SK-N-SH (cell line): ENCODE measurements around the gene TMCC3.

Experiments used
- ELF1 ChIP-seq: IDR thresholded peaks from 2 replicates; pipeline ENCODE4 v1.4.0; 2012
- POLR2AphosphoS5 ChIP-seq: IDR thresholded peaks from 2 replicates; pipeline ENCODE4 v1.6.1; 2012; ENCODE audit warnings: low read depth, low read length
- RAD21 ChIP-seq: IDR thresholded peaks from 2 replicates; pipeline ENCODE4 v1.6.1; 2012; ENCODE audit warnings: mild to moderate bottlenecking, low read length
- RXRA ChIP-seq: IDR thresholded peaks from 2 replicates; pipeline ENCODE4 v1.4.0; 2012; ENCODE audit warnings: low read depth, mild to moderate bottlenecking, borderline replicate concordance
- SIN3A ChIP-seq: IDR thresholded peaks from 2 replicates; pipeline ENCODE4 v1.6.1; 2012; ENCODE audit warnings: low read depth, mild to moderate bottlenecking, low read length, moderate library complexity, borderline replicate concordance
- TEAD4 ChIP-seq: IDR thresholded peaks from 2 replicates; pipeline ENCODE4 v1.4.0; 2012; ENCODE audit warnings: mild to moderate bottlenecking, borderline replicate concordance; ENCODE audit not compliant: insufficient read depth
- TF ChIP-seq, protein P1 (sequence below): fragments of 200-600 bp; sonication (generic); IDR thresholded peaks from 2 replicates; pipeline ENCODE4 v1.6.1; 2017; ENCODE audit warnings: antibody characterized with exemption, mild to moderate bottlenecking, moderate library complexity
- TF ChIP-seq, protein P2 (sequence below): fragments of 150-350 bp; IDR thresholded peaks from 2 replicates; pipeline ENCODE4 v1.6.1; 2017; ENCODE audit warnings: antibody characterized with exemption, low read length, low read depth, borderline replicate concordance
- TF ChIP-seq, protein P3 (sequence below): IDR thresholded peaks from 2 replicates; pipeline ENCODE4 v1.4.0; 2012; ENCODE audit warnings: low read depth, borderline replicate concordance

- TF ChIP-seq, protein P1, sequence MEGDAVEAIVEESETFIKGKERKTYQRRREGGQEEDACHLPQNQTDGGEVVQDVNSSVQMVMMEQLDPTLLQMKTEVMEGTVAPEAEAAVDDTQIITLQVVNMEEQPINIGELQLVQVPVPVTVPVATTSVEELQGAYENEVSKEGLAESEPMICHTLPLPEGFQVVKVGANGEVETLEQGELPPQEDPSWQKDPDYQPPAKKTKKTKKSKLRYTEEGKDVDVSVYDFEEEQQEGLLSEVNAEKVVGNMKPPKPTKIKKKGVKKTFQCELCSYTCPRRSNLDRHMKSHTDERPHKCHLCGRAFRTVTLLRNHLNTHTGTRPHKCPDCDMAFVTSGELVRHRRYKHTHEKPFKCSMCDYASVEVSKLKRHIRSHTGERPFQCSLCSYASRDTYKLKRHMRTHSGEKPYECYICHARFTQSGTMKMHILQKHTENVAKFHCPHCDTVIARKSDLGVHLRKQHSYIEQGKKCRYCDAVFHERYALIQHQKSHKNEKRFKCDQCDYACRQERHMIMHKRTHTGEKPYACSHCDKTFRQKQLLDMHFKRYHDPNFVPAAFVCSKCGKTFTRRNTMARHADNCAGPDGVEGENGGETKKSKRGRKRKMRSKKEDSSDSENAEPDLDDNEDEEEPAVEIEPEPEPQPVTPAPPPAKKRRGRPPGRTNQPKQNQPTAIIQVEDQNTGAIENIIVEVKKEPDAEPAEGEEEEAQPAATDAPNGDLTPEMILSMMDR, result no peak
- TF ChIP-seq TEAD4 (no peak), SIN3A (no peak), ELF1 (no peak), POLR2AphosphoS5 (no peak), RXRA (no peak), RAD21 (no peak)
- TF ChIP-seq, protein P2, sequence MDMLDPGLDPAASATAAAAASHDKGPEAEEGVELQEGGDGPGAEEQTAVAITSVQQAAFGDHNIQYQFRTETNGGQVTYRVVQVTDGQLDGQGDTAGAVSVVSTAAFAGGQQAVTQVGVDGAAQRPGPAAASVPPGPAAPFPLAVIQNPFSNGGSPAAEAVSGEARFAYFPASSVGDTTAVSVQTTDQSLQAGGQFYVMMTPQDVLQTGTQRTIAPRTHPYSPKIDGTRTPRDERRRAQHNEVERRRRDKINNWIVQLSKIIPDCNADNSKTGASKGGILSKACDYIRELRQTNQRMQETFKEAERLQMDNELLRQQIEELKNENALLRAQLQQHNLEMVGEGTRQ, result no peak
- TF ChIP-seq, protein P3, sequence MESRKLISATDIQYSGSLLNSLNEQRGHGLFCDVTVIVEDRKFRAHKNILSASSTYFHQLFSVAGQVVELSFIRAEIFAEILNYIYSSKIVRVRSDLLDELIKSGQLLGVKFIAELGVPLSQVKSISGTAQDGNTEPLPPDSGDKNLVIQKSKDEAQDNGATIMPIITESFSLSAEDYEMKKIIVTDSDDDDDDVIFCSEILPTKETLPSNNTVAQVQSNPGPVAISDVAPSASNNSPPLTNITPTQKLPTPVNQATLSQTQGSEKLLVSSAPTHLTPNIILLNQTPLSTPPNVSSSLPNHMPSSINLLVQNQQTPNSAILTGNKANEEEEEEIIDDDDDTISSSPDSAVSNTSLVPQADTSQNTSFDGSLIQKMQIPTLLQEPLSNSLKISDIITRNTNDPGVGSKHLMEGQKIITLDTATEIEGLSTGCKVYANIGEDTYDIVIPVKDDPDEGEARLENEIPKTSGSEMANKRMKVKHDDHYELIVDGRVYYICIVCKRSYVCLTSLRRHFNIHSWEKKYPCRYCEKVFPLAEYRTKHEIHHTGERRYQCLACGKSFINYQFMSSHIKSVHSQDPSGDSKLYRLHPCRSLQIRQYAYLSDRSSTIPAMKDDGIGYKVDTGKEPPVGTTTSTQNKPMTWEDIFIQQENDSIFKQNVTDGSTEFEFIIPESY, result no peak
Measured at GRCh38 chr12:94678849-94679248, 28.5 kb upstream of the TMCC3 start.
